NCI-H2171 (cell line): ENCODE data around the gene SUPT4H1.
A peak's percentile ranks its signal among the peaks of the same experiment; 100 is the strongest.

Experiments
- DNase-seq: peaks from one replicate; lab custom pipeline; 2025; lab: John Stamatoyannopoulos, UW

SUPT4H1 gene

DNA sequence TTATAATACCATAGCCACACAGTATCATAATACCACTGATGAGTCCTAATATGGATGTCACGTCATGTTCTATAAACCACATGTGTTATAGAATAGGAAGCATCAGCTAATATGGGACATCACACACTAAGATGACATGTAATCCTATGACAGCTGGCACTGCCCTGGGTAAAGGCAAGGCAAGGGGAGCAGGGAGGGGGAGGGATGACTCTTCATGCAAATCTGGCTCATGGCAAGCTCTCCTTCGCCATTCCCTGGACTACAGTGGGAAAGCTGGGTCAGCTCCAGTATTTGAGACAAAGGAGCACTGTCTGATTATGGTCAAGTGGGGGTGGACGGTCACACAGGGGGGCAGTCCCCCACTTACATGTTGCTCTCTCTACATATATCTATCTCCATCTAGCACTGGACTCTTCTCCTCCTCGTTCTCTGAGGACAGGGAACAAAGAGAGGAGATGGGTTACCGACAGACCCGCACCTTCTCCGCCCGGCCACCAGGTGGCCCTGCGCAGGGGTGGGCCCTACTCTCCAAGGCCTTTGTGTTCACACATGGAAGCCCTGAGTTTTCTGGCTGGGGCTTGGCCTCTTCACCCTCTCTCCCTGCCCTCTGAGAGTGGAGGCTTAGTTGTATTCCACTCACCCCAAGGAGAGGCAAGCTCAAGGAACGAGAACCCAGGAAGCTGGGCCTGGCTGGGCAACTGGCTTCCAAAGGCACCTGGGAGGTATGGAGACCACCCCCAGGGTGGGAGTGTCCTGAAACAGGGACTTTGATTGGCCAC, 47.8 kb downstream of the SUPT4H1 start:
- DNase-seq: peak; percentile 95

DNA sequence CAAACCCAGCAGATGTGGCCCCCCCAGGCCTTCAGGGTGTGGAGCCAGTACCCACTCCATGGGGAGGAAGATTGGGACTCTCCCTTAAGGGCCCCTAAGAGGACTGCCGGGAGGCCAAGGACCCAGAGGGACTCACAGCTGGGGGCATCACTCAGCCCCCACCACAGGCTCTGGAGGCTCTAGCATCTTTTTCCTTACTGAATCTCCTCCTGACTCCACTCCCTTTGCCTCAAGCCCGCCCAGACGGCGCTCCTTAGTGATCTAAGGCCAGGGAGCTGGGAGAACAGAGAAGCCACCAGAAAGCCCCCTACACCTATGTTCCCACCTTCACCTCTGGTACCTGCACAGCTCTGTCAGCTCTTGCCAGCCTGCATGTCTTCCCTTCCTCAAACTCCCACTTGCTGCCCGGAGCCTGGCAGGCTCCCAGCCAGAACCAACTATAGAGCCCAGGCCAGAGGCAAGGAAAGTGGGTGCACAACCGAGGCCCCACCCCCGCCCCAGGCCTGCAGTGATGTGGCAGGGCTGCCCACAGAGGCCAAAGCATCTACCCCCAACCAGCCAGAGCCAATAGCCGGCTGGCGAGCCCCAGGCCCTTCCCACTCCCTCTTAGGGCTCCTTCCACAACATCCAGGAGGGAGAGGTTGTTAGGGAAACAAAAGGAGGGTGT, 48.9 kb downstream of the SUPT4H1 start:
- no peak for DNase-seq

DNA sequence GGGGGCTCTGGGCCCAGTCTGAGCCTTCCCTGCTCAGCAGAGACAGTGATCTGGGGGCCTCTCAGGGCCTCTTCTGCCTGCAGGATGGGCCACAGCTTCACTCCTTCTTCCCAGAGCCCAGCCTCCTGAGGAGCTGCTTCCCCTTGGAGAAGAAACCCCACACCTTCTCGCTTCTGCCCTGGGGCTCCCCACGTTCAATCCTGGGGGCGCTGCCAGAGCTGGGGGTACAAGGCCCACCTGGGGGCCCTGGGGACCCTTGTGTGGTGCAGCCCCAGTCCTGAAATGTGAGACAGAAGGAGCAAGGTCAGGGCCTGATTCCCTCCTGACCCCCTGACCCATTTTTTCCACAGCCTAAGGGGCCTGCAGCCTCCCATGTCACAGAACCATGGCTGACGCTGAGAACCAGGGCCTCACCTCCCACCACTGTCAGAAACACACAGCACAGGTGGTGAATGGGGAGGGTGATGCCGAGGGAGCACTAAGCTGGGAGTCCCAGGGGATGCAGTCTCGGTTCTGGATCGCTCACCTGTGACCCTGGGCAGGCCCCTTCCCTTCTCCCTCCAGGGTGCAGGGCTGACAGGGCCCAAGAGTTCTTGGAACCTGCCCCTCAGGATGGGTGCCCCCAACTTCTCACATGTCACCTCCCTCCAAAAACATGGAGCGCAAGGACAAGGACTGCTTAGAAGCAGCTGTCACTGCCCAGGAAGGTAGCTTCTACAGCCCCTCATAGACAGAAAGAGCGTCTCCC, 49.7 kb downstream of the SUPT4H1 start:
- DNase-seq: peak; percentile 9

DNA sequence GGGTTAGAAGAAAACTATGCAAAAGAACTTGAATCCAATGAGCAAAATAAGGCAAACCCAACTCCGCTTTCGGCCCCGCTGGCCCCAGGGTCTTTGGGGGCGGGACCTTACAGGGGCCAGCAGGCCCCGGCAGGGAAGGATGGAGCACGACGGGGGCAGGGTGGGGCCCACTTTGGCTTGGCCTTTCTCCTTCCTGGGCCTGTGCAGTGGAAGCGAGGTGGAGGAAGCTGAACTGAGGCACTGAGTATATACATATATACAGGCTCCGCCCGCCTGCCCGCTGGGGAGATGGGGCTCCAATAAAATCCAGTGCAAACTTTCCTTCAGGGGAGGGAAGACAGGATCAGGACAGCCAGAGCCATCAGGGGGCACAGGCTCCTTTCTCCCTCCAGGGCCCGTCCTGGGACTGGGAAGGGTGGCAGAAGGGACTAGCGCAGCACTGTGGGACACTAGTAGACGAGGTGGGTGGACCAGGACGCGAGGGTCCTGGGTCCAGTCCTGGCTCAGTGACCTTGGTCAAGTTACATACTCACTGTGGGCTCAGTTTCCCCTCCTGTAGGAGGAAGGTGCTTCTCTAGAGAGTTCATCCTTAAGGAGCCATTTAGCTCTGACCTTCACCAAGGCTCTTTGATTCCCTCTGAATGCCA, 50.4 kb downstream of the SUPT4H1 start:
- no peak for DNase-seq

DNA sequence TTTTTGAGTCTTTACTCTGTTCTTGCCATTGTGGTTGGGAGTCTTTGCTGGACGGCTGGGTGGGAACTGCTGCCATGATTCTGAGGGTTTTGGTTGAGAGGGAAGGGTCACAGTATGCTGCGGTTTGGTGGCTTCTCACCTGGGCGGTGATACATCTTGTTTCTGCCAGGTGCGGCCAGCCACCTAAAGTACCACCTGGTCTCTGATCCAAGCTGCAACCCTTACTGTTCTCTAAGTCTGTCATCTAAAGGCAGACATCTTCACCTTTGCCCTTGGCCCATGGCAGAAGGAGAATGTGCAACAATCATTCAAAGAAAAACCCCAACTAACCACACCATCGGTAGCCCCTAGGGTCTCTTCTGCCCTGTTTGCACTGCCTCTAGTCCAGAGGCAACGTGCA, 51.7 kb downstream of the SUPT4H1 start:
- no peak for DNase-seq
